ENCODE results near the gene ZNF132.

DNA sequence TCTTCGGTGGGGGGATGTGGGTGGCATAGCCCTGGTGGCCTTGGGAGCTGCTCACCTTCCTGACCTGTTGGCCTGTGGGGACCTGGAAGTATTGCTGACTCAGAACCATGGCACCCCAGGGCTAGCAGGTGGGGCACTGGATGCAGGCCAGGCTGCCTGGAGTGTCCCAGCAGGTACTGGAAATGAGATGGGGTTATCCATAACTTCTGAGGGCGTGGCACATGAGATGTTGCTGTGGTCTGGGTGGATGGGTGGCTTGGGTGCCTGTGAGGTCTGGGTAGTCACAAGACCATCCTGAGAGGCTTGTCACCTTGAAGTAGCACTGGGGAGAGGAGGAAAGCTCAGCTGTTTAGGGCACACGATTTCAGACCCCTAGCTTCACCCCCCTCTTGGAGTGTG, 45.1 kb downstream of the ZNF132 start:
- TF ChIP-seq, protein P1, sequence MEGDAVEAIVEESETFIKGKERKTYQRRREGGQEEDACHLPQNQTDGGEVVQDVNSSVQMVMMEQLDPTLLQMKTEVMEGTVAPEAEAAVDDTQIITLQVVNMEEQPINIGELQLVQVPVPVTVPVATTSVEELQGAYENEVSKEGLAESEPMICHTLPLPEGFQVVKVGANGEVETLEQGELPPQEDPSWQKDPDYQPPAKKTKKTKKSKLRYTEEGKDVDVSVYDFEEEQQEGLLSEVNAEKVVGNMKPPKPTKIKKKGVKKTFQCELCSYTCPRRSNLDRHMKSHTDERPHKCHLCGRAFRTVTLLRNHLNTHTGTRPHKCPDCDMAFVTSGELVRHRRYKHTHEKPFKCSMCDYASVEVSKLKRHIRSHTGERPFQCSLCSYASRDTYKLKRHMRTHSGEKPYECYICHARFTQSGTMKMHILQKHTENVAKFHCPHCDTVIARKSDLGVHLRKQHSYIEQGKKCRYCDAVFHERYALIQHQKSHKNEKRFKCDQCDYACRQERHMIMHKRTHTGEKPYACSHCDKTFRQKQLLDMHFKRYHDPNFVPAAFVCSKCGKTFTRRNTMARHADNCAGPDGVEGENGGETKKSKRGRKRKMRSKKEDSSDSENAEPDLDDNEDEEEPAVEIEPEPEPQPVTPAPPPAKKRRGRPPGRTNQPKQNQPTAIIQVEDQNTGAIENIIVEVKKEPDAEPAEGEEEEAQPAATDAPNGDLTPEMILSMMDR (IDR thresholded peaks at IDR 0.05) = no peak
- no peak for TF ChIP-seq POLR2A (IDR thresholded peaks at IDR 0.05)

Measured in uterus (tissue), 2 donors.